Hepatocyte (in vitro differentiated cells): Measurements from ENCODE around the gene GALNT7.

Experiments
- CTCF ChIP-seq: fragments of 200-600 bp; sonication (generic); IDR thresholded peaks from 2 replicates; pipeline ENCODE4 v1.5.1; 2016; ENCODE audit warnings: antibody characterized with exemption, mild to moderate bottlenecking; ENCODE audit not compliant: poor library complexity
- EZH2 ChIP-seq: fragments of 200-600 bp; sonication (generic); IDR thresholded peaks from 2 replicates; pipeline ENCODE4 v1.6.1; 2016; ENCODE audit warnings: antibody characterized with exemption, mild to moderate bottlenecking, borderline replicate concordance
- EZH2phosphoT487 ChIP-seq: fragments of 200-600 bp; sonication (generic); IDR thresholded peaks from one replicate; pipeline ENCODE4 v1.6.1; 2018; ENCODE audit warnings: antibody characterized with exemption, mild to moderate bottlenecking, low read depth, moderate library complexity; ENCODE audit not compliant: unreplicated experiment, severe bottlenecking

GRCh38 chr4:173360587-173361221 is 192.1 kb downstream of the GALNT7 start:
- no peak for TF ChIP-seq EZH2
- TF ChIP-seq CTCF, result peak; percentile 31
- TF ChIP-seq EZH2phosphoT487, result no peak
